Neural progenitor cell (in vitro differentiated cells): ENCODE data around the gene SLC15A1. TPM values are rescaled to one million over a fixed set of nuclear protein-coding genes. Genes with fewer than 3 reads are reported as not detected.

Experiments
- DNase-seq: peaks from one replicate; pipeline ENCODE4 v3.0.0-alpha.2; 2016; ENCODE audit warnings: low spot score
- H2AFZ ChIP-seq: fragments of 200-600 bp; sonication (generic); replicated peaks from 2 replicates; pipeline ENCODE4 v1.6.1; 2016; ENCODE audit warnings: antibody characterized with exemption
- H3F3A ChIP-seq: fragments of 200-600 bp; sonication (generic); 2 replicates; pipeline ENCODE4 v1.6.1; 2016; ENCODE audit warnings: antibody characterized with exemption, low read depth
- H3K27ac ChIP-seq: fragments of 200-600 bp; sonication (generic); 2 replicates; pipeline ENCODE4 v1.5.1; 2016; ENCODE audit warnings: mild to moderate bottlenecking
- H3K27me3 ChIP-seq: fragments of 200-600 bp; sonication (generic); 2 replicates; pipeline ENCODE4 v1.6.1; 2016; ENCODE audit warnings: mild to moderate bottlenecking, moderate library complexity
- H3K36me3 ChIP-seq: fragments of 200-600 bp; sonication (generic); 2 replicates; pipeline ENCODE4 v1.5.1; 2016
- H3K4me1 ChIP-seq: fragments of 200-600 bp; sonication (generic); 2 replicates; pipeline ENCODE4 v1.6.1; 2016; ENCODE audit warnings: mixed run types
- H3K4me2 ChIP-seq: fragments of 200-600 bp; sonication (generic); 2 replicates; pipeline ENCODE4 v1.6.1; 2016
- H3K4me3 ChIP-seq: fragments of 200-600 bp; sonication (generic); 2 replicates; pipeline ENCODE4 v1.5.1; 2016
- H3K79me2 ChIP-seq: fragments of 200-600 bp; sonication (generic); 2 replicates; pipeline ENCODE4 v1.6.1; 2016; ENCODE audit warnings: low read depth
- H3K9ac ChIP-seq: fragments of 200-600 bp; sonication (generic); 2 replicates; pipeline ENCODE4 v1.6.1; 2016
- H3K9me3 ChIP-seq: fragments of 200-600 bp; sonication (generic); 2 replicates; pipeline ENCODE4 v1.5.1; 2016; ENCODE audit warnings: low read depth
- H4K20me1 ChIP-seq: fragments of 200-600 bp; sonication (generic); 2 replicates; pipeline ENCODE4 v1.6.1; 2016; ENCODE audit warnings: low read depth
- H3K27ac Mint-ChIP-seq: 3 replicates; pipeline ENCODE4 v1.8.0; 2021; ENCODE audit warnings: mixed read lengths
- H3K27me3 Mint-ChIP-seq: 2 replicates; pipeline ENCODE4 v1.8.0; 2022; ENCODE audit warnings: low read depth, mild to moderate bottlenecking, inconsistent platforms, moderate library complexity, mixed read lengths; ENCODE audit not compliant: insufficient read depth
- H3K36me3 Mint-ChIP-seq: 3 replicates; pipeline ENCODE4 v1.8.0; 2021; ENCODE audit warnings: mixed read lengths
- H3K4me1 Mint-ChIP-seq: 3 replicates; pipeline ENCODE4 v1.8.0; 2021; ENCODE audit warnings: mixed read lengths
- H3K4me3 Mint-ChIP-seq: 3 replicates; pipeline ENCODE4 v1.8.0; 2021; ENCODE audit warnings: mild to moderate bottlenecking, moderate library complexity, mixed read lengths
- H3K9me3 Mint-ChIP-seq: 3 replicates; pipeline ENCODE4 v1.8.0; 2020; ENCODE audit warnings: mixed read lengths
- EZH2 ChIP-seq: fragments of 200-600 bp; sonication (generic); IDR thresholded peaks from 2 replicates; pipeline ENCODE4 v1.6.1; 2017; ENCODE audit warnings: antibody characterized with exemption, mild to moderate bottlenecking, moderate library complexity
- EZH2phosphoT487 ChIP-seq: fragments of 200-600 bp; sonication (generic); IDR thresholded peaks from 2 replicates; pipeline ENCODE4 v1.6.1; 2017; ENCODE audit warnings: antibody characterized with exemption
- total RNA-seq: library from RNA; depleted of rRNA; stranded (reverse); fragments of >200 nt; gene quantifications from 2 replicates; pipeline ENCODE4 v1.2.3, GENCODE V29; 2015; ENCODE audit warnings: low replicate concordance
- TF ChIP-seq, protein P1 (sequence below): fragments of 200-600 bp; sonication (generic); IDR thresholded peaks from 2 replicates; pipeline ENCODE4 v1.5.1; 2017; ENCODE audit warnings: antibody characterized with exemption, mild to moderate bottlenecking

Gene SLC15A1
- total RNA-seq, 1 donor from 2014 or later = not detected

DNA sequence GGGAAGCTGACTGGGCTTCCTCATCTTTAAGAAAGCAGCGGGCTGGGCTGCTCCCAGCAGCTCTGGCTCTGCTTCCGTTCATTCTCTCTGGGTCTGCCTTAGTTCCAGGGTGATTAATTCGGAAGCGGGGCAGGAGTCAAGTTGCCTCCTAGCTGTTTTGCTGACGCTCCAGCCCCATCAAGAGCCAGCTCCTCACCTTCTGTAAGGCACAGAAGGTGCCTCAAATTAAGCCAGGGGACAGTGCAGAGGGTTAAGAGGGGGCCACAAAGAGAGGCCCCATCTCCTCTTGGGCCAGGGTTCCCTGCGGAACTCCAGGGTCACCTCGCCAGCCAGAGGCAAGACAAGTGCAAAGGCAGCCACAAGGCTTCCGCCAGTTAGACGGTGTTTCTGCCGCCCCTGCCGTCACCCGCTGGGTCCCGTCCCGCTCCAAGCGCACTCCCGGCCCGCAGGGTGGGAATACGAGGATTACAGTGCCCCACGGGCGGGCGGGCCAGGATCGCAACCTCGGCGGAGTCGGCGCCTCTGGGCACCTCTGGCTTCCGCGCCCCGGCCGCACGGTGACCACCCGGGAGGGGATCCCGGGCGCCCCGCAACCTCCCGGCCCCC is 508 bp downstream of the SLC15A1 start:
- Histone ChIP-seq H4K20me1 (no peaks in the 10 kb centered on the region), H3K9ac (no peak overlapping the region), H3K4me3 (peak overlapping the region; percentile 57), H2AFZ (peak overlapping the region; percentile 89), H3K79me2 (no peaks in the 10 kb centered on the region), H3F3A (peaks cover 12% of the 10 kb centered on the region), H3K36me3 (no peaks in the 10 kb centered on the region), H3K9me3 (no peaks in the 10 kb centered on the region), H3K27me3 (peaks cover 51% of the 10 kb centered on the region), H3K27ac (no peak overlapping the region), H3K4me2 (peak overlapping the region; percentile 95), H3K4me1 (peaks cover 13% of the 10 kb centered on the region)
- peaks cover 4% of the 10 kb centered on the region for H3K36me3 Mint-ChIP-seq
- no peak overlapping the region for H3K27ac Mint-ChIP-seq
- peaks cover 25% of the 10 kb centered on the region for H3K9me3 Mint-ChIP-seq
- no peak for TF ChIP-seq EZH2phosphoT487
- TF ChIP-seq, protein P1, sequence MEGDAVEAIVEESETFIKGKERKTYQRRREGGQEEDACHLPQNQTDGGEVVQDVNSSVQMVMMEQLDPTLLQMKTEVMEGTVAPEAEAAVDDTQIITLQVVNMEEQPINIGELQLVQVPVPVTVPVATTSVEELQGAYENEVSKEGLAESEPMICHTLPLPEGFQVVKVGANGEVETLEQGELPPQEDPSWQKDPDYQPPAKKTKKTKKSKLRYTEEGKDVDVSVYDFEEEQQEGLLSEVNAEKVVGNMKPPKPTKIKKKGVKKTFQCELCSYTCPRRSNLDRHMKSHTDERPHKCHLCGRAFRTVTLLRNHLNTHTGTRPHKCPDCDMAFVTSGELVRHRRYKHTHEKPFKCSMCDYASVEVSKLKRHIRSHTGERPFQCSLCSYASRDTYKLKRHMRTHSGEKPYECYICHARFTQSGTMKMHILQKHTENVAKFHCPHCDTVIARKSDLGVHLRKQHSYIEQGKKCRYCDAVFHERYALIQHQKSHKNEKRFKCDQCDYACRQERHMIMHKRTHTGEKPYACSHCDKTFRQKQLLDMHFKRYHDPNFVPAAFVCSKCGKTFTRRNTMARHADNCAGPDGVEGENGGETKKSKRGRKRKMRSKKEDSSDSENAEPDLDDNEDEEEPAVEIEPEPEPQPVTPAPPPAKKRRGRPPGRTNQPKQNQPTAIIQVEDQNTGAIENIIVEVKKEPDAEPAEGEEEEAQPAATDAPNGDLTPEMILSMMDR = no peak
- peak; percentile 35 for DNase-seq
- peaks cover 10% of the 10 kb centered on the region for H3K4me1 Mint-ChIP-seq
- H3K27me3 Mint-ChIP-seq = peaks cover 34% of the 10 kb centered on the region
- H3K4me3 Mint-ChIP-seq = peak overlapping the region; percentile 77

DNA sequence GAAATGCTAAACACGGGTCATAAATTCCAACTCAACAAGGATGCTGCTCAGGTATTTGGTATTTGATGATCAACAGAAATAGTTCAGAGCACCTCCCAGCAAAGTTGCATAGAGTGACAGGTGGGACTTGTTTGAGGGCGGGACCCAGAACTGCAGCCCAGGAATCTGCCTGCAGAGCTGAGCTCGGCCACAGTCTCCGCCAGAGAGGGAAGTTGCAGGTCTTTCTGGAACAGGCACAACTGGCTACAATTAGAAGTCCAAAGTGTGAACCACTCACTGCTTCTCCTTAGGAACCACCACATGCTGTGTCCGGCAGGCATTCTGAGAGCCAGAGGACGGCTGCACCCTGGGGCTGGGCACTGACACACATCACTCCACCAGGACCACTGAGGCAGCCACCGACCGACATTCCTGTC is 1.1 kb downstream of the SLC15A1 start:
- H3K4me3 Mint-ChIP-seq = peak overlapping the region; percentile 53
- no peak overlapping the region for H3K27ac Mint-ChIP-seq
- Histone ChIP-seq H3K27ac (no peak overlapping the region), H3K36me3 (no peaks in the 10 kb centered on the region), H4K20me1 (no peaks in the 10 kb centered on the region), H3K79me2 (no peaks in the 10 kb centered on the region), H3K4me2 (peak overlapping the region; percentile 95), H2AFZ (no peak overlapping the region), H3K4me1 (peaks cover 13% of the 10 kb centered on the region), H3K9me3 (no peaks in the 10 kb centered on the region), H3K9ac (no peak overlapping the region), H3F3A (peaks cover 12% of the 10 kb centered on the region), H3K4me3 (peak overlapping the region; percentile 57), H3K27me3 (peaks cover 51% of the 10 kb centered on the region)
- TF ChIP-seq, protein P1 = no peak
- no peak for TF ChIP-seq EZH2phosphoT487
- TF ChIP-seq EZH2 = no peak
- H3K36me3 Mint-ChIP-seq = peaks cover 4% of the 10 kb centered on the region
- peaks cover 25% of the 10 kb centered on the region for H3K9me3 Mint-ChIP-seq
- H3K27me3 Mint-ChIP-seq = peaks cover 34% of the 10 kb centered on the region
- H3K4me1 Mint-ChIP-seq = peaks cover 10% of the 10 kb centered on the region
- peak; percentile 43 for DNase-seq

DNA sequence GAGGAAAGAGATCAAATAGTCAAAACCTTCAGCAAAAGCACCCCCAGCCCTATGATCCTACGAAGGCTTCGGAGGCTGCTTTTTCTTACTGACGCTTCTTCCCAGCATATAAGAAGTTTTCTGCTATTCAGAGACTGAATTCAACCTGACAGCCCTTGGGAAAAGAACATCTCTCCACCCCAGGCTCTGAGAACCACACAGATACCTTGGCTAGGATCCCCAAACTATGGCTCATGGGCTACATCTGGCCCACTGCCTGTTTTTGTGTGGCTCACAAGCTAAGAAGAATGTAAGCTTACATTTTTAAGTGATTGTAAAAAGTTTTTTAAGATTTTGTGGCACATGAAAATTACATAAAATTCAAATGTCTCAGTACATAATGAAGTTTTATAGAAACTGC is 3.0 kb downstream of the SLC15A1 start:
- DNase-seq = no peak
- Mint-ChIP-seq H3K36me3 (peaks cover 4% of the 10 kb centered on the region), H3K4me1 (peaks cover 10% of the 10 kb centered on the region), H3K4me3 (no peak overlapping the region), H3K27me3 (peaks cover 31% of the 10 kb centered on the region), H3K27ac (no peak overlapping the region), H3K9me3 (peaks cover 21% of the 10 kb centered on the region)
- H3K9me3 ChIP-seq = no peaks in the 10 kb centered on the region
- no peak overlapping the region for H3K27ac ChIP-seq
- peaks cover 51% of the 10 kb centered on the region for H3K27me3 ChIP-seq
- H3K4me1 ChIP-seq = peaks cover 13% of the 10 kb centered on the region
- H4K20me1 ChIP-seq = no peaks in the 10 kb centered on the region
- H3K9ac ChIP-seq = no peak overlapping the region
- H2AFZ ChIP-seq = no peak overlapping the region
- H3F3A ChIP-seq = peaks cover 12% of the 10 kb centered on the region
- no peak overlapping the region for H3K4me2 ChIP-seq
- no peaks in the 10 kb centered on the region for H3K79me2 ChIP-seq
- H3K4me3 ChIP-seq = no peak overlapping the region
- no peaks in the 10 kb centered on the region for H3K36me3 ChIP-seq
- no peak for TF ChIP-seq EZH2
- TF ChIP-seq, protein P1 = no peak
- TF ChIP-seq EZH2phosphoT487 = no peak
